ENCODE data around the gene CCN2.

CCN2 gene

GRCh38 chr6:131966443-131966842, 15.3 kb upstream of the CCN2 start:
- DNase-seq (ENCODE audit: low read depth, low spot score): no peak

- no peak for DNase-seq (ENCODE audit: low read depth, low spot score)
These were observed 11.9 kb upstream of the CCN2 start for GRCh38 chr6:131963063-131963462.

DNA sequence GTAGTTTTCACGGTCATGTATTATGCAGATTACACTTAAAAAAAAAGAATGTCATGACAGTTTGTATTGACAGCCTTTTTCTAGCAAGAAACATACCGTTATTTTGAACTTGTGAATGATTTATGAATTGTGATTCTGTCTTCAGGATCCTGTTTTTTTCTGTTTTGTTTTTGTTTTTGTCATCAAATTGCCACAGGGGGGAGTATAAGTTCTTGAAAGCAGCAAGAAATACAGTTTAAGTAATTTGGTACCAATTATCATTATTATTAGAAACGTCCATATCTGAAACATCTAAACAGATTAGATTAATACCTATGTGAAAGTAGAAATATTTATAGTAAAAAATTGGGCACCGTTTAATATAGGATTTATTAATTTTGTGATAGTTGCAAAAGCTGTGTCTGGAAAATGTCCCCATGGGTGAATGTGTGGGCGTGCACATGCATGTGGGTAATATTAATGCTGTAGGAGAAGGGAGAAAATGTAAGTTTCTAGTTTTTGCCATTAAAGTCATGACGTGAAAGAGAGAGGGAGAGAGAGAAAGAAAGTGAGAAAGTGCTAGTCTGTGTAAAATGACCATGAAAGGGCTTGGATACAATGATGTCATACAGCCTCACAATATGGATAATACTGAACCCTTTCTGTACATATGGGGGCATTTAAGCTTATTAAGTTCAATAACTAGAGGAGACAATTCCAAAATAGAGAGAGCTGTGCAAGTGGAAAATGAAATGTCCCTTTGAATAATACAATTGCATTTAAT, 9.4 kb upstream of the CCN2 start:
- DNase-seq (ENCODE audit: low read depth, low spot score): no peak

DNA sequence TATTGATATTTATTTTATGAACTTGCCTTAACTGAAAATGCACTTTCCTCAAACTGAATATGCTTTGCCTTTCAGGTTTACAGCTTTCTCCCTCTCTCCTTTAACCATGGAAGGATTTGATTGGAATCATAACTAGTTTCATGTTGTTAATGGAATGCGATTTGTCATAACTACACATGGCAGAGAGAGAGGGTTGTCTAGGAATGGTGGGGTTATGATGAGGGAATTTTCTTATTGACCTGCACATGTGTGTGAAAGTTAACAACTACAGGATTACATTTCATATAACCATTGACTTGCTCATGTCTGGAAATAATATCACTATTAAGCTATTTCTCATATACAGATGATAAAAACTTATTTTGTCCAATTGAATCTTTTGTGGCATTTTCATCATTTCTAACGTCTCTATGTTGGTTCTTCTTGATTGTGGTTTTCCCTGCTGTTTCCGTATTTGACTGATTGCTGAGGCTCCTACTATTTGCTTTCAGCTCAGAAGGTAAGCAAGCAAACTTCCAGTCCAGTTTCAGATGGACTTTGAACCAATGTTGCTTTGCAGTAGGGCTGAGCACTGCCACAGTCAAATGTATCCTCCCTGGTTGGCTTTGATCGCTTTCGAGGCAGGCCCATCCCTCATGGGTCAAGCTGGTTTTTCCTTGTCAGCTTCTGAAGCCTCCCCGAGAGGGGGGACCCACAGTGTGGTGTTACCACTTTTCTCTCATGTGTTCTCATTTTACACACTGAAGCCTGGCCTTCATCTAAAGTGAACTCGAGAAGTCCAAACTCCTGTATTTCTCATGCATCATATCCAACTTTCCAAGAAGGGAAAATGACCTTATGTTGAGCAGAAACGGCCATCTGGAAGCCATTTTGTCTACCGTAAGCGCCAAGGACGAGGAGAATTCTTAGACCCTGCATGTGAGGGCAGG, 7.6 kb upstream of the CCN2 start:
- no peak for DNase-seq (ENCODE audit: low read depth, low spot score)

- DNase-seq (ENCODE audit: low read depth, low spot score): no peak
These were observed 6.9 kb upstream of the CCN2 start for GRCh38 chr6:131958095-131958494.

DNA sequence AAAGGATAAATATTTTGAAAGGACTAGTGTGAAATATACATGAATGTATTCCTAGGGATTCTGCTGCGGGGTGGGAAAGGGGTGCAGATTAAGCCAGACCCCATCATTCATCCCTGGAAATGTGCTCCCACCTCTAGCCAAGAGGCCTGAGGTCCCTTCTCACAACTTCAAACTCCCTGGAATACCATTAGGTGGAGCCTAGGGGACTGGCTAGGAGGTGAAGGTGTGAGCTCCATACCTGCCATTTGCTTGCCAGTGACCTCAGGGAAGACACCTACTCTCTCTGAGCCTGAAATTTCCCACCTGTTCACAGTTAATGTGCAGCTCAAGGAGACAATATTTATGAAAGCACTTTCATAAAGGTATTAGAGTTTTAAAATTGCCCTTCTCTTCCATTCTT, 4.7 kb upstream of the CCN2 start:
- no peak for DNase-seq (ENCODE audit: low read depth, low spot score)

DNA sequence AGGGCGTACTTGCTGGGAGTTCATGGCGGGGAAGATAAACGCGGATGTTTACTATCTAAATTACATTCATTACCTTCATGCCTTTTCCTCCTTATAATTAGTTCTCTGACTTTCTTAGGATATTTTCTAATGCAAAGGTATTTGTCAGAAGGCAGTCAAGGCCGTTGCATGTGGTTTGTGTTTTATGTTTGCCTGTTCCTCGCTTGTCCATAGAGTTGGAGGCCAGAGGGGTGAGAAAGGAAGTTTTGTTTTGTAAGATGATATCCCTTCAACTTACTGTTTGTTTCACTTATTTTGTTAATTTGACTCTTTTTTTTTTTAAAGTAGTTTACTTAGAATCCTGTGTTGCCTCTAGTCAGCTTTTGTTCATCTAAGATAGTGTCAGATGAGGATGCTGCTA, 4.0 kb upstream of the CCN2 start:
- no peak for DNase-seq (ENCODE audit: low read depth, low spot score)

DNA sequence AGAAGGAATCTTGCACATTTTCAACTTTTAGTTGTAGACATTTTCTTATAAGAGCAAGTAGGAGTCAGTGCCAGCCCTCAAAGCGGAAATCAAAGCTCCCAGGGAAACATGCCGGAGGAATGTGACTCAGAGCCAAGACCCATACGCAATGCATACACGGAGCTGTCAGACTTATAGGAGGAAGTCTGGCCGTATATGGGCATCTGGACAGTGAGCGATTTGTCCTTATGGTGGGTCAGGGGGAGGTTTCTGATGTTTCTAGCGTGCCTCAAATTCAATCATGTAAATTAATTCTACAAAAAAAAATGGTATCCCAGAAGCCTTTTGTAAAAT, 3.6 kb upstream of the CCN2 start:
- no peak for DNase-seq (ENCODE audit: low read depth, low spot score)

DNA sequence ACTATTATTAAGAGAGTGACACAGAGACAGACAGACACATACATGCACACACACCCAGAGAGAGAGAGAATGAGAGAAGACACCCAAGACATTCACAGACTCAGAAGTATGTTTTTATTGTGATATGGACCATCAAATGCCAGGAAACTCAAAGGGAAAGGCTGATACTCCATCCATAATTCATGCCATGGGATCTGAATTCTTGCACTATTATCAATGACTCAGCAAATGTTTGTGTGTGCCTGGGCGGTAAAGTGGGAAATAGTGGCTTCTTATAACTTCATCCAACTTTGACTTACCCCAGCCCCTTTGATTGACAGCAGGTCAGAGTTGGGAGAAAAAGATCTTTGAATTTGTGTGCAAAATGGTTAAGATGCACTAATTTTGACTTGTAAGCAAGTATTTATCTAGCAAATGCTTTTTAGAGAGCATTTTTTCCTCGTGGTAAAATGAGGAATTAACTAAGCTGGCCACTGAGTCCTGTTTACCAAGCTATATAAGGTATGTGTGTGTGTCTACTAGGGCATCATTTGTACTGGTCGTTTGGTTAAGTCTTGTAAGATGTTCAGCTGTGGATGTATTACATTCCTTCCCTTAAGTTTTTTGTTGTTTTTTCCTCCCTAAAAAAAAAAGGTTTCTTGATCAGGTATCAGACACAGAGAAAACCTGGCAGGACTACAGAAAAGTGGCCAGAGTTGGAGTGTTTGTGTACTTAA, 3.0 kb upstream of the CCN2 start:
- no peak for DNase-seq (ENCODE audit: low read depth, low spot score)

GRCh38 chr6:131952886-131953509, 1.8 kb upstream of the CCN2 start:
- DNase-seq (ENCODE audit: low read depth, low spot score): no peak

DNA sequence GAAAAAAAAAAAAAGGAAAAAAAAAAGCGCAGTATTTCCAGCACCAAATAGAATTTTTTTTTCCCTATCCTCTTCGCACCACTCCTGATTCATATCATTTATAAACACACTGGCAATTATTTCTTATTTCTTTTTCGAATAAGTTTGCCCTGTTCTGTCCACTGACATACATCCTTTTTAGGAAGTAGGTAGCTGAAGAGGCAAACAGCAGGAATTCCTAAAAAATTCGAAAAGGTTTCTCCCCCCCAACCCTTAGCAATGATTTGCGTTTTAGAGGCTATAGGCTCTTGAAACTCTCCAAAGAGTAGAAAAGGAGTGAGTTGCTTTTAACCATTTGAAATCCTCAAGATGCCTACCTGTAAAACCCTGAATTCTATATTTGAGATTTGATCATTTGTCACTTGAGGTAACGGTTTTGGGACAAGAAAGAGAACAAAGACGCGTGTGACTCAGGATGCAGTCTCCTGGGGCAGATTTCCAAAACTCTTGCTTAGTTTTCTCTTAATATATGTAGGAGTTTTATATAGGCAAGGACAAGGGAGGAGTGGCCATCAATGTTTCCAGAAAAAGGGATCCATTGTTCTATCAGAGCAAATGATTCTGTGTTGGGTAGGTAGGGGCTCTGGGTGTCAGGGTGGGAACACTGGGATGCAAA, 531 bp upstream of the CCN2 start:
- DNase-seq (ENCODE audit: low read depth, low spot score): no peak

- no peak for DNase-seq (ENCODE audit: low read depth, low spot score)
These were observed 1.0 kb downstream of the CCN2 start for GRCh38 chr6:131949909-131950766.

GRCh38 chr6:131949620-131949908, 1.6 kb downstream of the CCN2 start:
- no peak for DNase-seq (ENCODE audit: low read depth, low spot score)

DNA sequence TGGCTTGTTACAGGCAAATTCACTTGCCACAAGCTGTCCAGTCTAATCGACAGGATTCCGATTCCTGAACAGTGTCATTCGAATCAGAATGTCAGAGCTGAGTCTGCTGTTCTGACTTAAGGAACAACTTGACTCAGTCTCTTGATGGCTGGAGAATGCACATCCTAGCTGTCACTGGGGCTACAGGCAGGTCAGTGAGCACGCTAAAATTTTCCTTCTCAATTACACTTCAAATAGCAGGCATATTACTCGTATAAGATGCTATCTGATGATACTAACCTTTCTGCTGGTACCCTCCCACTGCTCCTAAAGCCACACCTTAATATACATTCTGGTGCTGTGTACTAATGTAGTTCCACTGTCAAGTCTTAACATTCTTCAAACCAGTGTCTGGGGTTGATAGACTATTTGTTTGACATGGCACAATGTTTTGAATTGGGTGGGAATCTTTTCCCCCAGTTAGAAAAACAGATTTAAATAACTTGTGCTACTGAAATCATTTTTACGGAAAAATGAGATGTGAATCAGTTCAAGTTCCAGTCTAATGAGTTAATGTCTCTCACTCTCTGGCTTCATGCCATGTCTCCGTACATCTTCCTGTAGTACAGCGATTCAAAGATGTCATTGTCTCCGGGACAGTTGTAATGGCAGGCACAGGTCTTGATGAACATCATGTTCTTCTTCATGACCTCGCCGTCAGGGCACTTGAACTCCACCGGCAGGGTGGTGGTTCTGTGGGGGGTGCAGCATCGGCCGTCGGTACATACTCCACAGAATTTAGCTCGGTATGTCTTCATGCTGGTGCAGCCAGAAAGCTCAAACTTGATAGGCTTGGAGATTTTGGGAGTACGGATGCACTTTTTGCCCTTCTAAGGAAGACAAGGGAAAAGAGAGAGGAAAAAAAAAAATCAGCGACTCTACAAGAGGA, 2.2 kb downstream of the CCN2 start:
- DNase-seq (ENCODE audit: low read depth, low spot score): no peak

GRCh38 chr6:131947986-131948661, 3.0 kb downstream of the CCN2 start:
- DNase-seq (ENCODE audit: low read depth, low spot score): no peak

DNA sequence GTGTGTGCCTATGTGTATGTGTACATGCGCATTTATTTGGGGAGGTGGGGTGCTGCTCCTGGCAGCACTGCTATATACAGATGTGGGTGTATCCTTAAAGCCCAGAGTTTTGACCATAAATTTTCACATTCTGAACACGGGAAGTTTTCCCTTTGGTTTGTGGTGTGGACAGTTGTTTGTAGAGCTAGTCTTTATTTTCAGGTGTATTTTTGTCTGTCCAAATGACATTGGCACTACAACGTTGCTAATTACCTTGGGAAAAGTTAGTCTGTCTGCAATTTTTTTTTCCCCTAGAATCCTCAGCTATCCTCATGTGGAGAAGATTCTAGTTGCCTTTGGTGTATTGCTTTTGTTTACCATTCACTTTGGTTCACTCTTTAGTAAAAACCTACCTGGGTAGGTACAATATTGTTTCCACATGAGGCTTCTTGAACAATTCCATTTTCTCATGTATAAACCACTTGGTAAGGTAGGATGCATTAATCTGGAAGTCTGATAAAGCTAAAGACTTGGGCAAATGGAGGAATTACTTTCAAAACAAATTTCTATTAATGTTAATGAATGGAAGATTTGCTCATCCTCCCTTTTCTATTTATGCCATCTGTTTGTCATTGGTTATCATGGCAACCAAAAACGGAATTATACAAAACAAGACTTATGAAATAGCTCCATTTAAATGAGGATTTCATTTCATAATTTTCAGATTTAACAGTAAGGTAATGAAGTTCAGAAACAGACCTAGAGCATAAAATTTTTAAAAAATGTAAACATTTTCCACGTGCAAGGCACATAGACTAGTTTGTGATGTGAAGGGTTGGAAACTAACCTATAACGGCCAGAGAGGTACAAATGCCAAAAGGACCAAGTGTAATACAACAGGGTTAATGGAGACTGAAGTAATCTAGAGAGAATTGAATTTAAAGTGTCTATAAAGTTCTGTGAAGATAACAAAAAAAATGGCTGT, 3.9 kb downstream of the CCN2 start:
- DNase-seq (ENCODE audit: low read depth, low spot score): no peak

DNA sequence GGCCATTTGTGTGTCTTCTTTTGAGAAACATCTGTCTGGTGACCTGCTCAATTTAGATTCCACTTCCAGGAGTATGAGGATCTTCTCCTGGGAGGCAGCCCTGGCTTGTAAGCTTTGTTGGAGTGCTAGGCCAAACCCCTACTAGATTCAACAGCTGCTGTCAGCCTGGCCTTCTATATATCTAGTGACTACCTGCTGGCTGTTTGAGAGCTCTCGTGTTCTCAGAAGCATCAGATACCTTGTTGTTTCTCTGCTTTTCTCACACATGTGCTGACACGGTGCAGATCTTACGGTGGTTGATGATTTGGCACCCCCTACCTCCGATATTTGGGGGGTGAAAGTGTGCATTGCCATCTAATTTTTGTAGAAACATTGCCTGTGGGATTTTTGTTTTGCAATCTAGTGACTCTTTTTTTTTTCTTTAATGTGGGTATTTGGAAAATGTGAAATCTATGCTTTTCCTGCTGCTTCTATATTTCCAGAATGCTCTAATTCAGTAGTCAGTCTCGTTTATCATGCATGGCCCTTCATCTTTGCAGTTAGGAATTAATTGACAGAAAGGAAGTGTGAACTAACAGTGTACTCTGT, 4.7 kb downstream of the CCN2 start:
- no peak for DNase-seq (ENCODE audit: low read depth, low spot score)
